GM12878 (cell line): Measurements from ENCODE around the gene CAMK2A. TPM values are rescaled to one million over a fixed set of nuclear protein-coding genes. Genes with fewer than 3 reads are reported as not detected.

Experiments used
- BMI1 ChIP-seq: fragments of 450-650 bp; IDR thresholded peaks from 2 replicates; pipeline ENCODE4 v1.6.1; 2016; ENCODE audit warnings: mild to moderate bottlenecking, moderate library complexity, borderline replicate concordance
- CBX3 ChIP-seq: fragments of 200-600 bp; sonication (generic); IDR thresholded peaks from 2 replicates; pipeline ENCODE4 v1.6.1; 2016; ENCODE audit warnings: low read depth, borderline replicate concordance
- GATAD2B ChIP-seq: fragments of 450-650 bp; conservative IDR thresholded peaks from 2 replicates; pipeline ENCODE4 v1.6.1; 2017; ENCODE audit warnings: low read depth, mild to moderate bottlenecking, moderate library complexity
- IRF4 ChIP-seq: IDR thresholded peaks from 2 replicates; pipeline ENCODE4 v1.6.1; 2011; ENCODE audit warnings: low read depth, low read length
- MTA3 ChIP-seq: IDR thresholded peaks from 2 replicates; pipeline ENCODE4 v1.6.1; 2012; ENCODE audit warnings: low read length, inconsistent platforms, borderline replicate concordance
- MXI1 ChIP-seq: fragments of 150-350 bp; IDR thresholded peaks from 2 replicates; pipeline ENCODE4 v1.6.1; 2011; ENCODE audit warnings: low read depth, mild to moderate bottlenecking, inconsistent platforms, low read length, improper control_type of control experiment
- MYB ChIP-seq: fragments of 150-350 bp; IDR thresholded peaks from 2 replicates; pipeline ENCODE4 v1.6.1; 2014; ENCODE audit warnings: mild to moderate bottlenecking, low read depth, low read length, borderline replicate concordance
- PAX5 ChIP-seq: IDR thresholded peaks from 2 replicates; pipeline ENCODE4 v1.6.1; 2011; ENCODE audit warnings: low read depth, low read length, borderline replicate concordance
- POU2F2 ChIP-seq: IDR thresholded peaks from 3 replicates; pipeline ENCODE4 v1.6.1; 2011; ENCODE audit warnings: low read depth, mild to moderate bottlenecking, low read length, borderline replicate concordance
- RAD51 ChIP-seq: fragments of 450-650 bp; IDR thresholded peaks from 2 replicates; pipeline ENCODE4 v1.6.1; 2016; ENCODE audit warnings: moderate library complexity, mild to moderate bottlenecking, inconsistent platforms
- SKIL ChIP-seq: fragments of 450-650 bp; IDR thresholded peaks from 2 replicates; pipeline ENCODE4 v1.6.1; 2017; ENCODE audit warnings: mild to moderate bottlenecking, low read depth, inconsistent platforms; ENCODE audit not compliant: poor library complexity, severe bottlenecking
- SRF ChIP-seq, 2 experiments: IDR thresholded peaks; 2 replicates each; pipeline ENCODE4 v1.6.1; 2011; ENCODE audit warnings: low read depth in 2 of 2, low read length in 2 of 2, mild to moderate bottlenecking in 1 of 2, moderate library complexity in 1 of 2
- SUPT20H ChIP-seq: IDR thresholded peaks from 2 replicates; pipeline ENCODE4 v1.6.1; 2011; ENCODE audit warnings: low read depth, mild to moderate bottlenecking, low read length, moderate library complexity, borderline replicate concordance; ENCODE audit not compliant: control insufficient read depth
- ZNF217 ChIP-seq: fragments of 450-650 bp; IDR thresholded peaks from 2 replicates; pipeline ENCODE4 v1.6.1; 2017; ENCODE audit warnings: antibody characterized with exemption, mild to moderate bottlenecking
- ZNF592 ChIP-seq: fragments of 450-650 bp; IDR thresholded peaks from 2 replicates; pipeline ENCODE4 v1.6.1; 2017; ENCODE audit warnings: mild to moderate bottlenecking, moderate library complexity
- ZNF622 ChIP-seq: fragments of 450-650 bp; IDR thresholded peaks from 2 replicates; pipeline ENCODE4 v1.6.1; 2017; ENCODE audit warnings: mild to moderate bottlenecking, inconsistent platforms
- ZSCAN29 ChIP-seq: fragments of 450-650 bp; IDR thresholded peaks from 2 replicates; pipeline ENCODE4 v1.6.1; 2017; ENCODE audit warnings: mild to moderate bottlenecking, moderate library complexity
- ZZZ3 ChIP-seq: IDR thresholded peaks from 2 replicates; pipeline ENCODE4 v1.6.1; 2011; ENCODE audit warnings: low read depth; ENCODE audit not compliant: control insufficient read depth, insufficient read length
- polyA plus RNA-seq, 11 experiments: library from polyadenylated mRNA; depleted of rRNA in 4 of 11; unstranded in 6 of 11; stranded (reverse) in 5 of 11; fragments of >200 nt; fragmentation: Nextera tagmentation in 4 of 11; fragmentation: Illumina TruSeq in 1 of 11; extraction: Ambion mirVana in 4 of 11; extraction: Trizol in 1 of 11; gene quantifications; 1 replicate in 1 of 11; 2 replicates in 10 of 11; pipeline versions ENCODE4 v1.2.1 to v1.2.3, GENCODE V29; 2011 to 2016; ENCODE audit warnings: inconsistent platforms in 2 of 11, missing spikeins in 2 of 11, low read depth in 1 of 11
- total RNA-seq, 4 experiments: library from RNA; depleted of rRNA in 3 of 4; stranded (reverse); fragments of >200 nt in 3 of 4; fragmentation: Illumina TruSeq in 1 of 4; extraction: Trizol in 1 of 4; gene quantifications; 2 replicates each; pipeline versions ENCODE4 v1.2.1 to v1.2.3, GENCODE V29; 2013 to 2021
- TF ChIP-seq, protein P1 (sequence below): IDR thresholded peaks from 2 replicates; pipeline ENCODE4 v1.6.1; 2012; ENCODE audit warnings: low read depth, low read length, improper control_type of control experiment
- TF ChIP-seq, protein P2 (sequence below): IDR thresholded peaks from 2 replicates; pipeline ENCODE4 v1.6.1; 2011; ENCODE audit warnings: low read depth, low read length, improper control_type of control experiment, borderline replicate concordance
- TF ChIP-seq, protein P3 (sequence below): IDR thresholded peaks from 2 replicates; pipeline ENCODE4 v1.6.1; 2011; ENCODE audit warnings: borderline replicate concordance, low read depth, mild to moderate bottlenecking, moderate library complexity, low read length; ENCODE audit not compliant: insufficient read depth, poor library complexity, severe bottlenecking

Gene CAMK2A
- total and polyA plus RNA-seq, 10 of the 15 experiments (the other 5 are each of a cell fraction or from before 2014, with no cell fraction given): 0.11 TPM; not detected in 9

DNA sequence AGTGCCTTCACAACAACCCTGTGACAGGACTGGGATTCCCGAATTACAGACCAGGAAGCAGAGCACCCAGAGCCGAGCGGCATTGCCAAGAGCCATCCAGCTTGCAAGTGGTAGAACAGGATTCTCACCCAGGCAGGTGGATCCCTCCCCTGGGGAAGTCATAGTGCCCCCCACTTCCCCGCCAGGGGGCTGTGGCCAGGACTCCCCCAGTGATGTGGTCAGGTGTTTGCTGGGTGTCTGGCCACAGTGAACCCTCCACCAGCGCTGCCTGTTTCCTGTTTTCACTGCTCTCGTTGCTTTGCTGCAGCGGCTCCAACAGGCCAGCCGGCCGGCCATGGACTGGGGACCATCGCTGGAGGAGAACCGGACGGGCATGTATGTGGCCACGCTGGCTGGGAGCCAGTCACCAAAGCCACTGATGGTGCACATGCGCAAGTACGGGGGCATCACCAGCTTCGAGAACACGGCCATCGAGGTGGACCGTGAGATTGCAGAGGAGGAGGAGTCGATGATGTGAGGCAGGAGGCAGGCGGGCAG is 80.4 kb downstream of the CAMK2A start (continued):
- no peak for TF ChIP-seq SRF (IDR thresholded peaks at IDR 0.05; ENCODE audit: low read depth in 2 of 2, low read length in 2 of 2)
- TF ChIP-seq ZNF592: no peak
- no peak for TF ChIP-seq IRF4
- TF ChIP-seq, protein P1, sequence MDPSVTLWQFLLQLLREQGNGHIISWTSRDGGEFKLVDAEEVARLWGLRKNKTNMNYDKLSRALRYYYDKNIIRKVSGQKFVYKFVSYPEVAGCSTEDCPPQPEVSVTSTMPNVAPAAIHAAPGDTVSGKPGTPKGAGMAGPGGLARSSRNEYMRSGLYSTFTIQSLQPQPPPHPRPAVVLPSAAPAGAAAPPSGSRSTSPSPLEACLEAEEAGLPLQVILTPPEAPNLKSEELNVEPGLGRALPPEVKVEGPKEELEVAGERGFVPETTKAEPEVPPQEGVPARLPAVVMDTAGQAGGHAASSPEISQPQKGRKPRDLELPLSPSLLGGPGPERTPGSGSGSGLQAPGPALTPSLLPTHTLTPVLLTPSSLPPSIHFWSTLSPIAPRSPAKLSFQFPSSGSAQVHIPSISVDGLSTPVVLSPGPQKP: no peak
- TF ChIP-seq MYB: no peak
- TF ChIP-seq GATAD2B: 0 out of 2 replicates have a peak, but pooled peaks have one; percentile 23
- no peak for TF ChIP-seq MTA3
- TF ChIP-seq SUPT20H: no peak
- no peak for TF ChIP-seq MXI1
- no peak for TF ChIP-seq ZNF217
- TF ChIP-seq SKIL: no peak
- no peak for TF ChIP-seq POU2F2
- no peak for TF ChIP-seq ZNF622
- TF ChIP-seq PAX5: no peak
- TF ChIP-seq BMI1: no peak
- TF ChIP-seq RAD51: no peak
- TF ChIP-seq ZSCAN29: no peak
- TF ChIP-seq, protein P2, sequence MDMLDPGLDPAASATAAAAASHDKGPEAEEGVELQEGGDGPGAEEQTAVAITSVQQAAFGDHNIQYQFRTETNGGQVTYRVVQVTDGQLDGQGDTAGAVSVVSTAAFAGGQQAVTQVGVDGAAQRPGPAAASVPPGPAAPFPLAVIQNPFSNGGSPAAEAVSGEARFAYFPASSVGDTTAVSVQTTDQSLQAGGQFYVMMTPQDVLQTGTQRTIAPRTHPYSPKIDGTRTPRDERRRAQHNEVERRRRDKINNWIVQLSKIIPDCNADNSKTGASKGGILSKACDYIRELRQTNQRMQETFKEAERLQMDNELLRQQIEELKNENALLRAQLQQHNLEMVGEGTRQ: no peak
- TF ChIP-seq, protein P3, sequence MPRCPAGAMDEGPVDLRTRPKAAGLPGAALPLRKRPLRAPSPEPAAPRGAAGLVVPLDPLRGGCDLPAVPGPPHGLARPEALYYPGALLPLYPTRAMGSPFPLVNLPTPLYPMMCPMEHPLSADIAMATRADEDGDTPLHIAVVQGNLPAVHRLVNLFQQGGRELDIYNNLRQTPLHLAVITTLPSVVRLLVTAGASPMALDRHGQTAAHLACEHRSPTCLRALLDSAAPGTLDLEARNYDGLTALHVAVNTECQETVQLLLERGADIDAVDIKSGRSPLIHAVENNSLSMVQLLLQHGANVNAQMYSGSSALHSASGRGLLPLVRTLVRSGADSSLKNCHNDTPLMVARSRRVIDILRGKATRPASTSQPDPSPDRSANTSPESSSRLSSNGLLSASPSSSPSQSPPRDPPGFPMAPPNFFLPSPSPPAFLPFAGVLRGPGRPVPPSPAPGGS: no peak
- no peak for TF ChIP-seq CBX3
- no peak for TF ChIP-seq ZZZ3
